Stimulated activated CD8-positive, alpha-beta memory T cell treated with anti-CD3 and anti-CD28 coated beads, Interleukin-7, amount 100 ng/mL, for 24 hours (primary cell): ENCODE measurements around the gene HSPB1.
"Not testable (repeated sequence)": the region's sequence is repeated elsewhere in the genome, so short reads cannot be mapped to it uniquely, and the experiment has no call there.

ENCODE experiments used
- DNase-seq: peaks from one replicate; pipeline ENCODE4 v3.0.0-alpha.2; 2020; ENCODE audit warnings: low read depth

The HSPB1 gene

DNA sequence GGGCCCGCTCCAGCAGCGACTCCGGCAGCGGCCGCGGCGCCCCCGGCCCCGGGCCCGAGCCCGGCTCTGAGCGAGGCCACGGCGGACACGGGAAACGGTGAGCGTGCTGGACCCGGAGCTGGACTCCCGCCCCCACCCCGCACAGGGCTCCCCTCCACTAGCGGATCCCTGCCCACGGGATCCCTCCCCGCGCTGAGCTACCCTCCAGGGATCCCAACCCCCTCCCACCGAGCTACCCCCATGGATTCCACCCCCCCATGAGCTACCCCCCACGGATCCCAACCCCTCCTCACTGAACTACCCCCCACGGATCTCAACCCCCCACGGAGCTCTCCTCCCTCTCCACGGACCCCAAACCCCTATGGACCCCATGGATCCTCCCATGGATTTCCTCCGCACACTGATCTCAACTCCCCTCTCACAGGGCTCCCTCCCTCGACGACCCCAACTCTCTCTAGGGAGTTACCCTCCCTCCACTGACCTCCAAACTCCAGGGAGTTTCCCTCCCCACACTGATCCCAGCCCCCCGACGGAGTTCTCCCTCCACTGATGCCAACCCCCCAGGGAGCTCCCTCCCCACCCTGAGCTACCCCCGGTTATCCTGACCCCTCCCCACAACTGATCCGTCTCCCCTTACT is 20.6 kb upstream of the HSPB1 start:
- no peak for DNase-seq

DNA sequence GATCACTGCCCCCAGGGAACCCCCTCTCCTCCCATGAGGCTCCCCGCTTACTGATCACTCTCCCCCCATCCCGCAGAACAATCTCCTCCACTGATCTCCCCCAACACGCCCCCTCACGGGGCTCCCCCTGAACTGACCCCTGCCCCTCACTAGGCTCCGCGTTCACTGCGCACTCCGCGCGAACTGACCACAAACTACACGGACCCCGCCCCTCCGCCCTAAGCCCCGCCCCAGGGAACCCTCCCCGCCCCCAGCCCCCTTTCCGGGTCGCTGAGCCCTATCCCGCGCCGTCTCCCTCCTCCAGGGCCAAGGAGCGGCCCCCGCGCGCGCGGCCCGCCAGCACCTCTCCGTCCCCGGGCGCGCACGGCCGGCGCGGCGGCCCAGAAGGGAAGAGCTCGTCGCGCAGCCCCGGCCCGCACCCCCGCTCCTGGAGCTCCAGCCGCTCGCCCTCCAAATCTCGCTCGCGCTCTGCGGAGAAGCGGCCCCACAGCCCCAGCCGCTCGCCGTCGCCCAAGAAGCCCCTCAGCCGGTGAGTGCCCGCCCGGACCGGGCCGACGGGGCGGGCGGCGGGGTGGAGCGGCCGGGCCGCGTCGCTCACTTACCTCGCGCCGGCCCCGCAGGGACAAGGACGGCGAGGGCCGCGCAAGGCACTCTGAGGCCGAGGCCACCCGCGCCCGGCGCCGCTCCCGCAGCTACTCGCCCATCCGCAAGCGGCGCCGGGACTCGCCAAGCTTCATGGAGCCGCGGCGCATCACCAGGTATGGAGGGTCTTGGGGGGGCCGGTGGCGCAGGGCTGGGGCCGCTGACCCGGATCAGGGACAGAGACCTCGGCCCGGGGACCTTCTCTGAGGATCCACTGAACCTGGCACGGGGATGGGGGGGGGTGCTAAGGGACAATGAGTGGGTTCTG is 19.9 kb upstream of the HSPB1 start:
- DNase-seq, result no peak

DNA sequence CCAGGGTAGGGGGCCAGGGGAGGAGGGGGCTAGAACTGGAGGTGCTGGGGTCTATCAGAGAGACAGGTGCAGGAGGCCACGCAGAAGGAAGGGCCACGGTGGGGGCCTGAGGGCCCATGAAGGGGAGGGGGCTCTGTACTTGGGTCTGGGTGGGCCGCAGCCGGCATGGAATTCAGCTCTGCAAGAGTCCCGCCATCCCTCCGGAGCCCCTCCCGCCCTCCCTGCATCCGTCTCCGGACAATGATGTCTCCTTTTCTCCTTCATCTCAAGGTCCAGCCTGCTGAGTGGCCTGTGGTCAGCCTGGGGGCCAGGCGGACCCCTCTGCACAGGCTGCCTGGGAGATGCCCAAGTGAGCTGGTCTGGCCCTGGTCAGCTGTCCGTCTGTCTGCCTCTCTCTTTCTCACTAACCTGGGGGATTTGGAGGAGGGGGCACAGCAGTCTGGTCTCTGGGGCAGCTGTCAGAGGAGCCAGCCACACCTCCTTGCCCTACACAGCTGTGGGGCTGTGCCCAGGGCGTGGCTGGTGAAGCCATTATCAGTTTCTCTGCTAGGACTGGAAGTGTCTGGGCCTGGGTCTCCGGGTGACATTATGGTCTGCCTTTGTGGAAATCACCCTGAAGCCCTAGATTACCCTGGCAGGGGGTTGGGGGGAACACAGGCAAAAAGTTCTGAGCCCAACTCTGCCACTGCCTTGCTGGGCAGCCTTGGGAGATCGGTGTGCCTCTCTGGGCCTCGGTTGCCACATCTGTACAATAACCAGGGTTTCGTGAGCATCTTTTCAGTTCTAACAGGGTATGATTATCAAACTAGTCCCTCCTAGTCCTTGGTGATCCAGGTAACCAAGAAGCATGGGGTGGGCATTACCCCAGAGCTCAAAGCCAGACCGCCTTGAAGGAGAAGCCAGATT is 19.0 kb upstream of the HSPB1 start:
- DNase-seq, result no peak

DNA sequence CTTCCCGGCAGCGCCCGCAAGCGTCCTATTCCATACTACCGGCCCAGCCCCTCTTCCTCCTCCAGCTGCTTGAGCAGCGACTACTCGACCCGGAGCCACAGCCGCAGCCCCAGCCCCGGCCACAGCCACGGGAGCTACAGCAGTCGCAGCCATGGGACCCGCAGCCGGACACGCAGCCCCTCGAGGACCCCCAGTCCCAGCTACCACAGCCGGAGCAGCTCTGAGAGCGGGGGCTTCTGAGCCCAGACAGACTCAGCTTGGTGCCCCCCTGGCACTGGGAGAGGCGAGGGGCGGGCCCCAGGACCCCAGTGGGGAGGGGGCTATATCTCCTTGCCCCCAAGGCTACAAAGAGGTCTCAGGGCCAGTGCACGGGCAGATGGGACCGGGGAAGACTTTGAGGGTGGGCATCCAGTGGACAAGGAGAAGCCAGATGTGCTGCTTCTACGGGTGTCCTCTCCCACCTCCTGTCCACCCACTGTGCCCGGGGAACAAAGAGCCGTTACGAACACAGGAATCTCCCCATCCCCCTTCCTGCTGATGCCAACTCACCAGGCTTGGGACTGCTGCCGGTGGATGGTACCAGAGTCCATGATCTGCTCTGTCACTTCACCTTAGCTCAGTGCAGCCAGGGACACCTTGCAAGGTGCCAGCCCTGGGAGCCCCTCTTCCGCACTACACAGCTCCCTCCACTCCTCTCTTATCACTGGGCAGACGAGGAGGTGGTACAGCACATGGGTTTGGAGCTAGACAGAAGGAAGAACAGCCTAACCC is 16.7 kb upstream of the HSPB1 start:
- no peak for DNase-seq

DNA sequence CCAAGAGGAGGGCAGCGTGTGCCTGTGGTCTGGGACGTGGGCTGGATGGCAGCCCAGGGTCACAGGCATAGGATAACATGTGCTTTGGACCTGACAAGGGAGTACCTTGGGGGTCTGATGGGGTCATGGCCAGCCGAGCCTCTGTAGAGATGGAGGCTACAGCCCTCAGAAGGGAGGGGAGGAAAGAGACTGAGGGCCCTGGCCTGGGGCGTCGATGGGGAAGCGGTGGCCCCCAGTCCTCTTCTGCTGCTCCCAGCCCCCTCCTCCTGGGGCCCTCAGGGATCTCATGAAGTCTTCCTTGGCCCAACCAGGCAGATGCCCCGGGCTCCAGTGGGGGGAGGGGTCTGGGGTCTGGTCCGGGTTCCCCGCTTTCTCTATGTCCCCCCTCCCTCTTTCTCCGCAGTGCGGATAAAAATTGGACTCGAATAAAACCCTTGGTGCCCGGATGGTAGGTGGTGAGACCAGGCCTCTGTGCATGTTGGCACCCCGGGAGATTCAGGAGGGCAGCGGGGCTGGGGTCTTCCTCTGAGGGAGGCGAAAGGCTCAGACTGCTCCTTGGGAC is 15.6 kb upstream of the HSPB1 start:
- DNase-seq, result no peak

DNA sequence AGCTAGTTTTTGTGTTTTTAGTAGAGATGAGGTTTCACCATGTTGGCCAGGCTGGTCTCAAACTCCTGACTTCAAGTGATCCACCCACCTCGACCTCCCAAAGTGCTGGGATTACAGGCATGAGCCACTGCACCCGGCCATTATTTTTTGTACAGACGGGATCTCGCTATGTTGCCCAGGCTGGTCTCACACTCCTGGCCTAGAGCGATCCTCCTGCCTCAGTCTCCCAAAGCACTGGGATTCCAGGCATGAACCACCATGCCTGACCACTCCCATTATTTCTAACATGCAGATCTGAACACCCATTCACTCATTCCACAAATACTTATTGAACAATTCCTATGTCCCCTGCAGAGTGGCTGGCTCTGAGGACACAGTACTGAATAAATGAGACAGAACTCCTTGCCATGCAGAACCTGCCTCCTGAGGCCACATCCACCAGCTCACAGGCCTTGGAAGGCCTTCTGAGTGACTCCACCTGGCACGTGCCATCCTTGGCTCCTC is 11.6 kb upstream of the HSPB1 start:
- DNase-seq, result not testable (repeated sequence)

DNA sequence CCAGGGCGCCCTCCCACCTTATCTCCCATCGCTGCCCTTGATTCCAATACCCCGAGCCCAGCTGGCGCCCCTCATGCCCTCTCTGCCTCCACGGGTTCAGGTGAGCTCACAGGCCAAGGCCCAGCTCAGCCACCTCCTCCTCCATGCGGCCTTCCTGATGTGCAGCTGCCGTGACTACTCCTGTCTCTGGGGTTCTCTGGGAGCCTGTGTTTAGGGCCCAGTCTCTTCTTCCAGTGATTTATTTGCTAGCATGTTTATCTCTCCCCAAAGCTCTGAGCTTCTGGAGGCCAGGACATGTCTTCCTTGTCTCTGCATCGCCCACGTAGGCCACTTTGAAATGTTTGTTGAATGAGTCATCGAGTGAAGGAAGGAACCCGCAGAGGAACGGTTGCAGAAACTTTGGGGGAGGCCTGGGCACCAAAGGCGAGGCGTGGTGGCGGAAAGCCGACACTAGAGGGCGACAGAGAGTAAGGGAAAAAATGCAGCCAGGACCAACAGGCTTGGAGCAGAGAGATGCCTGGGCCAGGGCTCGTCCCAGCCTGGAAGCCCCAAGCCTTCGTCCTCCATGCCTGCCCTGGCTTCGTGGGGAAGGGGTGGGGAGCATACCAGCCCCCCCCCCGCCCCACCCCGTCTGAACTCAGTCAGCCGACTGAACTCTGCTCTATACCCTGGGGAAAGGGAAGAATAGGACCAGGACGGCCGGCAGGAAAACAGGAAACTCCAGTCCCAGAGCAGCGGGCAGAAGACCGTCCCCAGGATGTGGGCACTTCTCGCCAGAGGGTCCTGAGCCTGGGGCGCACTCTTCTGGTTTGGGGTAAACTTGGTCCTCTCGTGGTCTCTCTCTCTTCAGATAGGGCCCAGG is 10.9 kb upstream of the HSPB1 start:
- DNase-seq, result peak; percentile 85

DNA sequence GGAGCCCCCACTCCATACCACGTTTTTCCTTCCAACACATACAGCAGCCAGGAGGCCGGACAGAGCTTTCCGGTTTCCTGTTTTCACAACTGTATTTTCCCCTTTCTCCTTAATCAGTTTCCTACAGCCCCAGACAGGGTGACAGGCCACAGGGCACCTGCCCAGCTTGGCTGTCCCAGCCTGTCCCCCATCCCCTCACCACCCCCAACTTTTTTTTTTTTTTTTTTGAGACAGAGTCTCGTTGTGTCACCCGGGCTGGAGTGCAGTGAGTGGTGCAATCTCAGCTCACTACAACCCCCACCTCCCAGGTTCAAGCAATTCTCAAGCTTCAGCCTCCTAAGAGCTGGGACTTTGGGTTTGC is 10.3 kb upstream of the HSPB1 start:
- DNase-seq, result no peak

DNA sequence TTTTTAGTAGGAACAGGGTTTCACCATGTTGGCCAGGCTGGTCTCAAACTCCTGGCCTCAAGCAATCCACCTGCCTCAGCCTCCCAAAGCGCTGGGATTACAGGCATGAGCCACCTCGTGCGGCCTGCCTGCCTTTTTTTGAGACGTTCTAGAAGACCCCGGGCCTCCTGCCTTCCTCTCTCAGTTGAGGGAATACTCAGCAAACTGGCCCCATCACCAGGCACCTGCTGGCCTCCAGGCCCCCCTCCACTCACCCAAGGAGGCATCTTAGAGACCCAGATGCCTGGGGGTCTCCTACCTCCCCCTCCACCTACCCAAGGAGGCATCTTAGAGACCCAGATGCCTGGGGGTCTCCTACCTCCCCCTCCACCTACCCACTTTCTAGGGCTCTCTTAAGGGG is 9.6 kb upstream of the HSPB1 start:
- not testable (repeated sequence) for DNase-seq

DNA sequence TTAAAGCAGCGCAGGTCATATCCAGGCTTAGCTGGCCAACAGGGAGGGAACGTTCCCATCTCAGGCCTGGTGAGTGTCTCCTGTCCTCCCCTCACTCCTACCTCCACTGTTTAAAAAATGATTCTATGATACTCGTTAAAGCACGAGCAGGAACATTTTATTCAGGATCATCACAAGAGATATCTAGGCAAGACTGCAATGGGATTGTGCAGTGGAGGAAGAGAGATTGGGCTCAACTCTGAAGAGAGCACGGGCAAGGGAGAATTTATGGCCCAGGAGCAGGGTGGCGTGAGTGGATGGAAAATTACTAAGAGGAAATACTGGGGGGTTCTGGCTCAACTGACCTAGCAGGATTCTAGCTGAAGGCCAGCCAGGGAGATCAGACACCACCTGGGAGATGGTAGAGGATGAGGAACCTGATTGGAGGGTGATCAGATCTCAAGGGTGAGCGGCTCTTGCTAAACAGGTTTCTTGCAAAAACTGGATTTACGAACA is 9.0 kb upstream of the HSPB1 start:
- DNase-seq, result no peak

DNA sequence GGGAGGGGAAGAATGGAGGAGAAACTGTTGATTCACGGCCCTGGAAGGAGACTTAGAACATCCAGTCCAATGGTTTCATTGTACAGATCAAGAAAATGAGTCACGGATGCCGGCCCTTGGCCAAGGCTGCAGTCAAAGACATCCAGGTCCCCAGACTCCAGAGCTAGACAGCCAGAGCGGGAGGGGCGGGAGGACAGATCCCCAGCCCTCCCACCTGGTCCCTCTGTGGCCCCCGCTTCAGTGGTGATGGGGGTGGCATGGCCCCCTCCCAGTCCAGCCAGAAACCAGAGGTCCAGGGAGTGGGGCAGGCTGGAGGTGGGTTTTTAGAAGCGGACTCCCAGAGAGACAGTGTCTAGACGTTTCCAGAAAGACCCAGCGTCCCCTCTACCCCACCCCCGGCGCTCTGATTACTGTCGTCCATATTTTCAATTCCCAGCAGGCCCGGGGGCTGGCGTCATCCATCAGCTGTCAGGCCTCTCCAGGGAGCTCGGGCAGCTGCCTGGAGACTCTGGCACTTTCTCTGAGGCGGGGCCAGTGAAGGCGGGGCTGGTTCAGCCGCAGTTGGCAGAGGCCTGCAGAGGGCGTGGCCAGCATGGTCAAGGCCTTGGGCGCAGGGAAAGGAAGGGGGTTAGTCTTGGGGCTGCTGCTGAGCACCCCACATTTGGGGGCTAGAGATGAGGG is 8.0 kb upstream of the HSPB1 start:
- DNase-seq, result no peak

DNA sequence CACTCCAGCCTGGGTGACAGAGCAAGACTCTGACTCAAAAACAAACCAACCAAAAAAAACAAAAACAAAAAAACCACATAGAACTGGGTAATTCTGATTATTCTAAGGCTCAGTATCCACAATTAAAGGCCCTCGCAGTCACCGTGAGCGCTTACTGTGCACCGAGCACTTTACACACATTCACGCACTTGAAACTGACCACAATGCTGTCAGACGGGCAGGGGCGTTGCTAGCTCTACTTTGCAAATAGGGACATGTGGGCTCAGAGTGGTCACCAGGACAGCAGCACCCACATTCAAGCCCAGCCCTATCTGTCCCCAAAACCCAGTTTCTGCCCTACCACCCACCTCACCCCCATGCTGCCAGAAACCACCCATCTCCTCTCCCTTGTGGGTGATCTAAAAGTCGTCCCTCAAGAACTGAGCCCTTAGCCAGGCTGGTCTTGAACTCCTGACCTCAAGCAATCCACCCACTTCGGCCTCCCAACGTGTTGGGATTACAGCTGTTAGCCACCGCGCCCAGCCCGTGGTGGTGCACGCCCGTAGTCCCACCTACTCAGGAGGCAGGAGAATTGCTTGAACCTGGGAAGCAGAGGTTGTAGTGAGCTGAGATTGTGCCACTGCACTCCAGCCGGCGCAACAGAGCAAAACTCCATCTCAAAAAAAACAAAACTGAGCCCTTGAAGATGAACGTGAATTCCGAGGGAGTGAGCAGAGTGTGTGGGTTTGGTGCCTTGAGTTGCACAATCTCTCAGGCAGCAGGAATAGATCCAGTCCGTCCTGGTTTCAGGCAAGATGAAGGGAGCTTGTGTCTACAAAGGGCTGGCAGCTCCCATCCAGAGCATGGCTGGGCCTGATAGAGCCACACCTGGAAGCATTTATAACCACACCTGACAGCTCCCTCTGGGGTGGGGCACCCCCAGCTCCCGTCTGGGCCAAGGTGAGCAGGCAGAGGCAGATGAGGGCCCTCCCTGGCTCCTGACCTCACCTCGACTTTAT is 5.4 kb upstream of the HSPB1 start:
- DNase-seq, result no peak

DNA sequence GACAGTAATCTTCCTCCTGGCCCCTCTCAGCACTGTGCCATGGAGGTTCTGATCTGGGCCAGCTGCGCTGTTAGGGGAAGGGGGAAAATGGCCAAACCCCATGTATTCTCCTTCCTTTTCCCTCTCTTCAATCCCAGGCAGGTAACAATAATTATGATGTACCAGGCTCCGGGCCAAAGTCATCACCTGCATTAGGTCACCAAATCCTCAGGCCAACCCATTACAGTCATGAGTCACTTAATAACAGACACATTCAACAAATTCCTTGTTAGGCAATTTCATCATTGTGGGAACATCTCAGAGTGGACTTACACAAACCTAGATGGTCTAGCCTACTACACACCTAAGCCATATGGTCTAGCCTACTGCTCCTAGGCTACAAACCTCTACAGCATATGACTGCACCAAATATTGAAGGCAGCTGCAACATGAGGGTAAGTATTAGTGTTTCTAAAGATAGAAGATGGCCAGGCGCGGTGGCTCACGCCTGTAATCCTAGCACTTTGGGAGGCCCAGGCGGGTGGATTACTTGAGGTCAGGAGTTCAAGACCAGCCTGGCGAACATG is 2.2 kb upstream of the HSPB1 start:
- DNase-seq, result no peak

DNA sequence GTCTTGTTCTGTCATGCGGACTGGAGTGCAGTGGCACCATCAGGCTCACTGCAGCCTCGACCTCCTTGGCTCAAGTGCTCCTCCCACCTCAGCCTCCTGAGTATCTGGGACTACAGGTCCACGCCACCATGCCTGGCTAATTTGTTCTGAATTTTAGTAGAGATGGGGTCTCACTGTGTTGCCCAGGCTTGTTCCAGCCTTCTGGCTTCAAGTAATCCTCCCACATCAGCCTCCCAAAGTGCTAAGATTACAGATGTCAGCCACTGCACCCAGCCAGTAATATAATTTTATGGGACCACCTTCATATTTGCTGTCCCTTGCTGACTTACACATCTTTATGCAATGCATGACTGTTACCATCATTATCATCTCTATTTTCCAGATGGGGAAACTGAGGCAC is 1.5 kb upstream of the HSPB1 start:
- no peak for DNase-seq

DNA sequence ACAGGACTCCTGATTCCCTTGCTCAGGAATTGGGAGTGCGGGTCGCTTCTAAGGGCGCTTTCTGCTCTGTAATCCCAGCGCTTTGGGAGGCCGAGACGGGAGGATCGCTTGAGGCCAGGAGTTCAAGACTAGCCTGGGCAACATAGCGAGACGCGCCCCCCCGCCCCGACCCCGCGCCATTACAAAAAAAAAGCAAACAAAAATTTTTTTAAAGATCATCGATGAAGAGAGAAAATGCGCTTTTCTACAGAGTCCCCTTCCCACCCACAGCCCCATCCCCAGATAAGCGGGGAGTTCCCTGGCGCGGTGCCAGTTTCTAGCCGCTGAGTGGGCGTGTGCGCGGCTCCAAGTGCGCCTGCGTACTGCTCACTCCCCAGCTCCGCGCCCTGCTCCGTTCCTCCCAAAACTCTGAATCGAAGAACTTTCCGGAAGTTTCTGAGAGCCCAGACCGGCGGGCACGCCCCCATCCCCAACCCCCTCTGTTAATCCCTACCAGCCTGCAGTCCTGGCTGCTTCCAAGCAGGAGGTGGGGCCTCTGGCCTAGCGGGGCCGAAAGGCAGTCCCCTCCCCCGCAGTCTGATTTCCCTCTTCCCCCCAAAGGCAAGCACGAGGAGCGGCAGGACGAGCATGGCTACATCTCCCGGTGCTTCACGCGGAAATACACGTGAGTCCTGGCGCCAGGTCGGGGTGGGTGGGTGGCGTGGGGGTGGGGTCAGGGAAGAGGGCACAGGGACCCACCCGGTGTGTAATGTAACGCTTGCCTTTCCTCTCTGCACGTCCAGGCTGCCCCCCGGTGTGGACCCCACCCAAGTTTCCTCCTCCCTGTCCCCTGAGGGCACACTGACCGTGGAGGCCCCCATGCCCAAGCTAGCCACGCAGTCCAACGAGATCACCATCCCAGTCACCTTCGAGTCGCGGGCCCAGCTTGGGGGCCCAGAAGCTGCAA is 1.0 kb downstream of the HSPB1 start:
- DNase-seq, result peak; percentile 54

DNA sequence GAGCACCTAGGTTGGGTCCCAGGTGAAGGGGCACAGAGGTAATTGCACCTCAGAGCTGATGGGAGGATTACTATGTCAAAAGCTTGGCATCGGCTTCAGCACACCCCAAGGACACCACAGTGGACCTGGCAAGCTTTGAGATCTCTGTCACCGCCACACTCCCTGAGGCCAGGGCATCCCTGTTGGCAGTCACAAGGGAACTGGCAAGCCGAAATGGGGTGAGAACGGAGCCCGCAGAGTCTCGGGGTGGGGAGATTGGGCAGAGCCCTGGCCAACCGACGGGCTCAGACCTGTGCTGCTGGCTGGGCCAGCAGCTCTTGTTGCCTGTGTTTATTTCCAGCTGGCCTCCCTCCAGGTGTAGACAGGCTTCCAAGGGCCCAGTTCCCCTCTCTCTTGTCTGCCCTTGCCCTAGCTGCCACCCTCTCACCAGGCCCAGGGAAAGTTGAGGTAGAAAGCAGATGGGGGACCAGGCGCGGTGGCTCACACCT is 2.5 kb downstream of the HSPB1 start:
- DNase-seq, result no peak

DNA sequence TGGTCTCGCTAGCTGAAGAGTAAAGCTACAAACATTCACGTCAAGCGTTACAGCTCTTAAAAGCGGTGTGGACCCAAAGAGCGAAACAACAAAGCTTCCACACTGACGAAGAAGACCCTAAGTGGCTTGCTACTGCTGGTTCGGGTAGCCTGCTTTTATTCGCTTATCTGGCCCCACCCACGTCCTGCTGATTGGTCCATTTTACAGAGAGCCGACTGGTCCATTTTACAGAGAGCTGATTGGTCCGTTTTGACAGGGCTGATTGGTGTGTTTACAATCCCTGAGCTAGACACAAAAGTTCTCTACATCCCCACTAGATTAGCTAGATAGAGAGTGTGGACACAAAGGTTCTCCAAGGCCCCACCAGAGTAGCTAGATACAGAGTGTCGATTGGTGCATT is 6.4 kb downstream of the HSPB1 start:
- not testable (repeated sequence) for DNase-seq
